Fibroblast of the aortic adventitia (primary cell): ENCODE results near the gene DYNC1H1. TPM values are rescaled to one million over a fixed set of nuclear protein-coding genes. Genes with fewer than 3 reads are reported as not detected.
A peak's percentile ranks its signal among the peaks of the same experiment; 100 is the strongest.

Experiments
- DNase-seq: peaks from one replicate; pipeline ENCODE4 v3.0.0-alpha.2; 2010; ENCODE audit warnings: low read depth
- H3K4me3 ChIP-seq: 2 replicates; pipeline ENCODE4 v1.5.1; 2011; ENCODE audit warnings: low read depth, mild to moderate bottlenecking, control low read depth, low read length, moderate library complexity
- CTCF ChIP-seq: IDR thresholded peaks from 2 replicates; pipeline ENCODE4 v1.5.1; 2011; ENCODE audit warnings: mild to moderate bottlenecking, low read length, control low read depth, inconsistent platforms; ENCODE audit not compliant: insufficient read depth
- total RNA-seq: library from RNA; depleted of rRNA; stranded (reverse); fragments of >200 nt; gene quantifications from 2 replicates; pipeline ENCODE4 v1.2.3, GENCODE V29; 2012; ENCODE audit warnings: low replicate concordance

Gene DYNC1H1
- total RNA-seq, 1 donor, result 376 TPM

GRCh38 chr14:102044566-102044965 lies 80.2 kb downstream of the DYNC1H1 start:
- no peak overlapping the region for H3K4me3 ChIP-seq
- no peak for TF ChIP-seq CTCF
- no peak for DNase-seq

GRCh38 chr14:102046337-102047278 lies 82.2 kb downstream of the DYNC1H1 start:
- no peak overlapping the region for H3K4me3 ChIP-seq
- DNase-seq, result peak; percentile 74
- TF ChIP-seq CTCF, result peak; percentile 32

- no peak for TF ChIP-seq CTCF
- no peak for DNase-seq
Measured at GRCh38 chr14:102047808-102048540, 83.6 kb downstream of the DYNC1H1 start.

GRCh38 chr14:102049258-102050025 lies 85.1 kb downstream of the DYNC1H1 start:
- no peak for TF ChIP-seq CTCF
- no peak for DNase-seq
- H3K4me3 ChIP-seq, result no peak overlapping the region

More at GRCh38 chr14:102047808-102048540, 83.6 kb downstream of the DYNC1H1 start:
- no peak overlapping the region for H3K4me3 ChIP-seq

- TF ChIP-seq CTCF, result no peak
- no peak for DNase-seq
- H3K4me3 ChIP-seq, result no peak overlapping the region
Measured at GRCh38 chr14:102050026-102050405, 85.6 kb downstream of the DYNC1H1 start.

GRCh38 chr14:102050625-102051024 lies 86.3 kb downstream of the DYNC1H1 start:
- H3K4me3 ChIP-seq, result no peak overlapping the region
- TF ChIP-seq CTCF, result no peak
- DNase-seq, result peak; percentile 64
